AG04449 (cell line): ENCODE data around the gene NSA2.

Experiments
- CTCF ChIA-PET: fragments of 350-600 bp; formaldehyde crosslinking; extraction: SDS; loops from one replicate; lab custom pipeline; 2021; ENCODE audit warnings: antibody characterized with exemption; lab: Yijun Ruan, JAX
- POLR2A ChIA-PET: fragments of 400-600, 350-600 bp; formaldehyde crosslinking; extraction: SDS; loops from one replicate; lab custom pipeline; 2020; ENCODE audit warnings: antibody characterized with exemption, inconsistent platforms; lab: Yijun Ruan, JAX
- DNase-seq: peaks from one replicate; pipeline ENCODE4 v3.0.0-alpha.2; 2010; ENCODE audit warnings: low read depth, low spot score
- H3K4me3 ChIP-seq: 2 replicates; pipeline ENCODE4 v1.5.1; 2011; ENCODE audit warnings: low read depth, mild to moderate bottlenecking, control low read depth, low read length
- TF ChIP-seq, protein P1 (sequence below): IDR thresholded peaks from one replicate; pipeline ENCODE4 v1.5.1; 2011; ENCODE audit warnings: mild to moderate bottlenecking, moderate library complexity, low read length, control low read depth, inconsistent platforms; ENCODE audit not compliant: insufficient read depth; ENCODE audit errors: missing control alignments

NSA2 gene

DNA sequence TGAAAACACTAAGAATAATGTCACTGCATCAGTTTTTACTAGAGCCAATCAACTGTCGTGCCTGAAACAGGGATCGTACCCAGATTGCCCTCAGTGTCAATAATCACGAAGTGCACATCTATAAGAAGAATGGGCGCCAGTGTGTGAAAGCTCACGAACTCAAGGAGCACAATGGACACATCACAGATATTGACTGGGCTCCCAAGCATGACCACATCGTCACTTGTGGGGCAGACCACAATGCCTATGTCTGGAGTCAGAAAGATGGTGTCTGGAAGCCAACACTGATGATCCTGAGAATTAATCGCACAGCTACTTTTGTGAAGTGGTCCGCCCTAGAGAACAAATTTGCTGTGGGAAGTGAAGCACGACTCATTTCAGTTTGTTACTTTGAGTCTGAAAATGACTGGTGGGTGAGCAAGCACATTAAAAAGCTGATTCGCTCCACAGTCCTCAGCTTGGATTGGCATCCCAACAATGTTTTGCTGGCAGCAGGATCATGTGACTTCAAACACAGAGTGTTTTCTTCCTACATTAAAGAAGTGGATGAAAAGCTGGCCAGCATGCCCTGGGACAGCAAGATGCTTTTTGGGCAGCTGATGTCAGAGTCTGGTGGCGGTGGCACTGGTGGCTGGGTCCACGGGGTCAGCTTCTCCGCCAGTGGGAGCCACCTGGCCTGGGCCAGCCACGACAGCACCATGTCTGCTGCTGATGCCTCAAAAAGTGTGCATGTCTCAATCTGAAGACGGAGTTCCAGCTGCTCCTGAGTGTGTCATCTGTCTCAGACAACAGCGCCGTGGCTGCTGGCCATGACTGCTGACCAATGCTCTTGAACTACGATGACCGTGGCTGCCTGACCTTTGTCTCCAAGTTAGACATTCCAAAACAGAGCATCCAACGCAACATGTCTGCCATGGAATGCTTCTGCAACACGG, 32.2 kb downstream of the NSA2 start:
- no peak for DNase-seq
- ChIA-PET POLR2A (no interaction called here), CTCF (no interaction called here)
- H3K4me3 ChIP-seq, result no peak overlapping the region
- TF ChIP-seq, protein P1, sequence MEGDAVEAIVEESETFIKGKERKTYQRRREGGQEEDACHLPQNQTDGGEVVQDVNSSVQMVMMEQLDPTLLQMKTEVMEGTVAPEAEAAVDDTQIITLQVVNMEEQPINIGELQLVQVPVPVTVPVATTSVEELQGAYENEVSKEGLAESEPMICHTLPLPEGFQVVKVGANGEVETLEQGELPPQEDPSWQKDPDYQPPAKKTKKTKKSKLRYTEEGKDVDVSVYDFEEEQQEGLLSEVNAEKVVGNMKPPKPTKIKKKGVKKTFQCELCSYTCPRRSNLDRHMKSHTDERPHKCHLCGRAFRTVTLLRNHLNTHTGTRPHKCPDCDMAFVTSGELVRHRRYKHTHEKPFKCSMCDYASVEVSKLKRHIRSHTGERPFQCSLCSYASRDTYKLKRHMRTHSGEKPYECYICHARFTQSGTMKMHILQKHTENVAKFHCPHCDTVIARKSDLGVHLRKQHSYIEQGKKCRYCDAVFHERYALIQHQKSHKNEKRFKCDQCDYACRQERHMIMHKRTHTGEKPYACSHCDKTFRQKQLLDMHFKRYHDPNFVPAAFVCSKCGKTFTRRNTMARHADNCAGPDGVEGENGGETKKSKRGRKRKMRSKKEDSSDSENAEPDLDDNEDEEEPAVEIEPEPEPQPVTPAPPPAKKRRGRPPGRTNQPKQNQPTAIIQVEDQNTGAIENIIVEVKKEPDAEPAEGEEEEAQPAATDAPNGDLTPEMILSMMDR, result no peak

DNA sequence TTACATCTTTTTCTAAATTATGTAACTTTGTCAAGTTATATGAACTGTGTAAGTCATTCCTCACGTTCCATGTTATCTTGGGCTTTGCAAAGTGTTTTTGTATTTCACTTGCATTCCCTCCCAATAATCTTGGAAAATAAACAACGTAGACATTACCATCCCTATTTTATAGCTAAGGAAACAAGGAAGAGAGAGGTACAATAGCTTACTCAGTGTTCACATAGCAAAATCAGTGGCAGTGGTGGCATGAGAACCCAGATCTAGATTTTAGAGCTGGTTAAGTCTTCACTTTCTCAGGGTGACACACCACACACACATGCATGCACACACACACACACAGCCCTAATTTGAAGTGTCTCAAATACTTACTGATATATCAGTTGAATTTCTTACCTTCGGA, 34.1 kb downstream of the NSA2 start:
- CTCF ChIA-PET, result no interaction called here
- no peak for DNase-seq
- TF ChIP-seq, protein P1, result no peak
- no peak overlapping the region for H3K4me3 ChIP-seq
- POLR2A ChIA-PET, result no interaction called here

DNA sequence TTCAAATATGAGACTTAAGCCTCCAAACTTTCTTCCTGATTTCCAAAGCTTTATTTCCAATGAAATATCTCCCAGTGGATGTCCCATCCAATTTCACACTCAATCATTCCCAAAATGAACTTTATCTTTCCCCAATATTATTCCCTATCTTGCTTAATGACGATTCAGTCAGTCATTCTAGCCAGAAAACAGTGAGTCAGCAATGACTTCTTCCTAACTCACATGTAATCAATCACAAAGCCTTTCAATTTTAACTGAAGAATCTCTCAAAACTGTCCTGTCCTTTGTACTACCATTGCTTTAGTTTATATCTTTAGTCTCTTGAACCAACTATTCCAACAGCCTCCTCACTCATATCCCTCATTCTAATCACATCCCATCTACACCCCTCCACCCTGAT, 34.9 kb downstream of the NSA2 start:
- CTCF ChIA-PET, result no interaction called here
- TF ChIP-seq, protein P1, result no peak
- no peak overlapping the region for H3K4me3 ChIP-seq
- POLR2A ChIA-PET, result no interaction called here
- no peak for DNase-seq

DNA sequence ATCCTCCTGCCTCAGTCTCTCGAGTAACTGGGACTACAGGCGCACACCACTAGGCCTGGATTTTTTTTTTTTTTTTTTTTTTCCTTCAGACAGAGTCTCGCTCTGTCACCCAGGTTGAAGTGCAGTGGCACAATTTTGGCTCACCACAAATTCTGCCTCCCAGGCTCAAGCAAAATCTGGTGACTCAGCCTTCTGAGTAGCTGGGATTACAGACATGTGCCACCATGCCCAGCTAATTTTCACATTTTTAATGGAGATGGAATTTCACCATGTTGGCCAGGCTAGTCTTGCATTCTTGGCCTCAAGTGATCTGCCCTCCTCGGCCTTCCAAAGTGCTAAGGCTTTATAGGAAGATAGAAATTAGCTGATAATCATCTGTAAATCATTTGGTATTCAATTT, 43.9 kb downstream of the NSA2 start:
- ChIA-PET CTCF (no interaction called here), POLR2A (no interaction called here)
- no peak for DNase-seq

DNA sequence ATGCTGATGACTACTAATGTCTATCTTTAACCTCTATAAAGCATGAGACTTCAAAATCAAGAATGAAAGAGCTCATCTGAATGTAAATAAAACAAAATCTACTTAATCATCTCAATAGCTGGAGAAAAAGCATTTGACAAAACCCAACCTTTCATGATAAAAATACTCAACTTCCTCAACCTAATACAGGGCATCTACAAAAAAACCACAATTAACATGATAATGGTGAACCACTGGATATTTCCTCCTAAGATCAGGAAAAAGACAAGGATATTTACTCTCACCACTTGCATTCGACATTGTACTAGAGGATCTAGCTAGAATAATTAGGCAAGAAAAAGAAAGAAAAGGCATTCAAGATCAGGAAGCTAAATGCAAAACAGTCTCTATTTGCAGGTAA, 49.8 kb downstream of the NSA2 start:
- TF ChIP-seq, protein P1, result no peak
- DNase-seq, result no peak
- ChIA-PET POLR2A (no interaction called here), CTCF (no interaction called here)
- no peak overlapping the region for H3K4me3 ChIP-seq

More for the DNA sequence above, 43.9 kb downstream of the NSA2 start:
- no peak overlapping the region for H3K4me3 ChIP-seq
- TF ChIP-seq, protein P1, result no peak

DNA sequence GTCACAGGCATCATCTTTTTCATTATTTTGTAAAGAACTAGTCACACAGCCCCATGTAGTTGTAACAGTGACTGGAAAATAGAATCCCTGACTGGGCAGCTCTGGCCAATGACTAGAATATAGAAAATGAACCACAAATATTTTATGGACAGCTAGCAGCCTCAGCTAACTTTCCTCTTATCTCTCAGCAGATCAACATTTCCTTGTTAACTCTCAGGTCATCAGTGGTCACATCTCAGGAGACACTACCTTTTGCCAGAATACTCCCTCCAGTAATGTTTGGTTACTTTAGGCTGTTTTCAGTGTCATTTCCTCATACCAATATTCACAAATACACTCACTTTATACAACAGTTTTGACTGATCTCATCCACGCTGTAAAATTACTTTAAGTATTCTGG, 55.2 kb downstream of the NSA2 start:
- CTCF ChIA-PET, result no interaction called here
- no peak overlapping the region for H3K4me3 ChIP-seq
- POLR2A ChIA-PET, result no interaction called here
- DNase-seq, result no peak
- TF ChIP-seq, protein P1, result no peak
